ENCODE data around the gene ACOT13. TPM values are rescaled to one million over a fixed set of nuclear protein-coding genes. Genes with fewer than 3 reads are reported as not detected.

The ACOT13 gene
- total and polyA plus RNA-seq, 2 of the 8 experiments (the other 6 are each of a cell fraction or from before 2014, with no cell fraction given) = 27.6 to 40.6 TPM

- TF ChIP-seq JUND (IDR thresholded peaks at IDR 0.05; ENCODE audit: low read length) (no peak), BACH1 (IDR thresholded peaks at IDR 0.05; ENCODE audit: low read length) (no peak), SIN3A (conservative IDR thresholded peaks at IDR 0.05 in 1 of 2, IDR thresholded peaks at IDR 0.05 in 1 of 2; ENCODE audit: low read depth in 1 of 2, low read length in 2 of 2) (0 out of 4 replicates have a peak, but pooled peaks have one; percentile 15 to 64), RXRA (IDR thresholded peaks at IDR 0.05; ENCODE audit: insufficient read depth, low read depth, low read length) (no peak), SP2 (IDR thresholded peaks at IDR 0.05; ENCODE audit: low read length) (no peak), EP300 (IDR thresholded peaks at IDR 0.05; ENCODE audit: borderline replicate concordance in 1 of 2, low read depth in 2 of 2, low read length in 2 of 2) (peak in 1 of 2 experiments; percentile 57; a peak in 1 of 3 replicates), CHD7 (IDR thresholded peaks at IDR 0.05; ENCODE audit: insufficient replicate concordance, low read length) (no peak), TBP (IDR thresholded peaks at IDR 0.05; ENCODE audit: low read depth, low read length) (peak; percentile 88)
These were observed at the start of gene ACOT13, which contains the start of gene TDP2 (continued) for GRCh38 chr6:24666641-24667377.
